Lung (tissue), 12 donors: Measurements from ENCODE around the gene KDM2B. TPM values are rescaled to one million over a fixed set of nuclear protein-coding genes. Genes with fewer than 3 reads are reported as not detected.
"Not testable (repeated sequence)": the region's sequence is repeated elsewhere in the genome, so short reads cannot be mapped to it uniquely, and the experiment has no call there.

Experiments
- ATAC-seq: fragments of 200-7000 bp; cut with Tn5 transposase; one replicate; pipeline ENCODE4 v1.9.1; 2020; ENCODE audit warnings: moderate number of reproducible peaks; ENCODE audit not compliant: insufficient read depth, low FRiP score
- DNase-seq, 3 donors: peaks; one replicate each; pipeline ENCODE4 v3.0.0-alpha.2; 2013 to 2017
- H3K27ac ChIP-seq, 2 donors: one replicate each; pipeline ENCODE4 v1.5.1; 2013; ENCODE audit warnings: mild to moderate bottlenecking in 2 of 2, moderate library complexity in 2 of 2, control low read depth in 1 of 2, inconsistent platforms in 1 of 2, low read depth in 1 of 2, low read length in 1 of 2
- H3K27me3 ChIP-seq, 3 donors: one replicate each; pipeline ENCODE4 v1.5.1; 2013; ENCODE audit warnings: low read length in 2 of 3; ENCODE audit not compliant: control insufficient read depth in 3 of 3, insufficient read depth in 3 of 3
- H3K36me3 ChIP-seq, 4 donors: one replicate each; pipeline ENCODE4 v1.5.1; 2013; ENCODE audit warnings: low read length in 4 of 4, mild to moderate bottlenecking in 1 of 4, moderate library complexity in 1 of 4; ENCODE audit not compliant: control insufficient read depth in 4 of 4, insufficient read depth in 4 of 4
- H3K4me1 ChIP-seq, 5 donors: one replicate each; pipeline ENCODE4 v1.5.1; 2013; ENCODE audit warnings: low read length in 5 of 5, mild to moderate bottlenecking in 2 of 5, moderate library complexity in 1 of 5; ENCODE audit not compliant: control insufficient read depth in 5 of 5, insufficient read depth in 5 of 5
- H3K4me3 ChIP-seq: one replicate; pipeline ENCODE4 v1.5.1; 2013; ENCODE audit warnings: mild to moderate bottlenecking, control low read depth, moderate library complexity
- H3K9ac ChIP-seq, 2 donors: one replicate each; pipeline ENCODE4 v1.5.1; 2013; ENCODE audit warnings: low read length in 2 of 2, control low read depth in 1 of 2; ENCODE audit not compliant: insufficient read depth in 1 of 2
- H3K9me3 ChIP-seq, 4 donors: one replicate each; pipeline ENCODE4 v1.5.1; 2013; ENCODE audit warnings: low read length in 3 of 4, mild to moderate bottlenecking in 1 of 4, moderate library complexity in 1 of 4; ENCODE audit not compliant: control insufficient read depth in 4 of 4, insufficient read depth in 3 of 4
- CTCF ChIP-seq: IDR thresholded peaks from 2 replicates; pipeline ENCODE4 v1.5.1; 2012; ENCODE audit warnings: mild to moderate bottlenecking; ENCODE audit errors: control extremely low read depth, extremely low read depth
- WGBS, 2 donors: extraction: QIAGEN DNeasy Blood & Tissue Kit; methylation state at CpG; one replicate each; pipeline ENCODE4 v1.1.7; 2013; 5-methylcytosine and 5-hydroxymethylcytosine counted together
- polyA plus RNA-seq, 2 donors: library from polyadenylated mRNA; stranded (reverse); fragments of 200-250 nt; gene quantifications; one replicate each; pipeline ENCODE4 v1.2.1, GENCODE V29; 2013
- total RNA-seq, 2 donors: library from RNA; depleted of rRNA in 1 of 2; stranded (reverse); fragments of >200 nt in 1 of 2; gene quantifications; one replicate each; pipeline ENCODE4 v1.2.1, GENCODE V29; 2014 to 2021
- donor health status: control.
- donor health status: control.
- donor health status: Bipolar disorder and iron deficiency.
- donor health status: healthy.
- donor health status: DM: yes; HTN: yes; CAD: no.

KDM2B gene
- total and polyA plus RNA-seq, 4 donors = 13.8 to 44.5 (median 24.6) TPM

DNA sequence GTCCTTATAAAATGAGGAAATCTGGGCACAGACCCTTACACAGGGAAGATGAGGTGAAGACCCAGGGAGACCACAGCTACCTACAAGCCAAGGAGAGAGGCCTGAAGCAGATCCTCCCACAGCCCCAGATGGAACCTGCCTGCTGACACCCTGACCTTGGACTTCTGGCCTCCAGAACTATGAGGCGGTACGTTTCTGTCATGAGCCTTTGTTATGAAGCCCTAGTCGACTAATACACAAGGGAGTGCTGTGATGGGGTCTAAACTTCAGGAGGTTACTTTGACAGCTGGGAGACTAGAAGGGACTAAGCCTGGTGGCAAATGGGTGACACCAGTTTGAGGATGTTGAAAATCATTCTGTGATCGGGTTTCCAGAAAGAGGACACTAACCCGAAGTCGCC is 95.9 kb downstream of the KDM2B start:
- H3K27ac ChIP-seq = no peak overlapping the region
- H3K9me3 ChIP-seq = no peaks in the 10 kb centered on the region
- no peak for TF ChIP-seq CTCF
- no peak overlapping the region for H3K9ac ChIP-seq
- WGBS, 2 donors = 93 to 96% methylated on average over 6 of the region's 6 CpGs
- DNase-seq (no peak), ATAC-seq (no peak)
- H3K36me3 ChIP-seq = peaks cover 0 to 2% (median 0%) of the 10 kb centered on the region in 4 donors
- no peak overlapping the region for H3K4me3 ChIP-seq
- H3K4me1 ChIP-seq = peaks cover 0 to 2% (median 0%) of the 10 kb centered on the region in 5 donors
- H3K27me3 ChIP-seq = no peaks in the 10 kb centered on the region

DNA sequence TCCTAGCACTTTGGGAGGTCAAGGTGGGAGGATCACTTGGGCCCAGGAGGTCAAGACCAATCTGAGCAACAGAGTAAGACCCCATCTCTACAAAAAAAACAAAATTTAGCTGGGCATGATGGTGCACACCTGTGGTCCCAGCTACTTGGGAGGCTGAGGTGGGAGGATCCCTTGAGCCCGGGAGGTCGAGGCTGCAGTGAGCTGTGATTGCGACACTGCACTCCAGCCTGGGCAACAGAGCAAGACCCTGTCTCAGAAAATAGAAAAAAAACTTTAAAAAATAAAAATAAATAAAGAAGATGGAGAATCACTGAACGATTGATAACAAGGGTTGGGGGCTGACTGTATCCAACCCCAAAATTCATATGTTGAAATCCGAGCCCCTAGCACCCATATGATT is 96.3 kb downstream of the KDM2B start:
- H3K4me3 ChIP-seq, H3K4me1 ChIP-seq, DNase-seq, H3K36me3 ChIP-seq, H3K9me3 ChIP-seq, H3K27me3 ChIP-seq, H3K27ac ChIP-seq, ATAC-seq, H3K9ac ChIP-seq: not testable (repeated sequence)
- WGBS, 2 donors = 93 to 95% methylated on average over 5 of the region's 5 CpGs

DNA sequence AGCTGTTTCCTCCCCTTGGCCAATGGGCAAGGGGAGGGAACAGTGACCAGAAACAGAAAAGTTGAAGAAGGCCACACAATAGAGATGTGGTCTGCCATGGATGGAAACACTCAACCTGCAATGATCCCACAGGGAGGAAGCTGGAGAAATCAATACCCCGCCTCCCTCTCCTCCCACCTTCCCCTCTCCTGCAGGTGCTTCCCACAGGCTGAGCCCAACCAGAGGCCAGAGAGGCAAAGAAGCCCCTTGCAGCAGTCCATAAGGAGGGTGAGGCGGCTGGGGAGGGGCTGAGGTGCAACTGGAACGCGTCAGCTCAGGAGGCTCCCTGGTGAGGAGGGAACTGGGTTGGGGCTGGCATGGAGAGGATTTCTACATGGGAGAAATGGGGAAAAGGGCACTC is 96.9 kb downstream of the KDM2B start:
- no peak for ATAC-seq
- Histone ChIP-seq H3K9ac (no peak overlapping the region), H3K27me3 (no peaks in the 10 kb centered on the region), H3K4me1 (peaks cover 0 to 2% (median 0%) of the 10 kb centered on the region in 5 donors), H3K36me3 (no peaks in the 10 kb centered on the region), H3K27ac (no peak overlapping the region), H3K9me3 (no peaks in the 10 kb centered on the region), H3K4me3 (no peak overlapping the region)
- TF ChIP-seq CTCF = no peak
- no peak for DNase-seq
- 92 to 94% methylated on average over 4 of the region's 4 CpGs for WGBS, 2 donors

GRCh38 chr12:121476477-121476876 is 104.3 kb downstream of the KDM2B start:
- 88 to 90% methylated on average over 3 of the region's 3 CpGs for WGBS, 2 donors
- no peaks in the 10 kb centered on the region for H3K36me3 ChIP-seq
- no peaks in the 10 kb centered on the region for H3K27me3 ChIP-seq
- ATAC-seq = no peak
- no peak overlapping the region for H3K4me3 ChIP-seq
- H3K9ac ChIP-seq = no peak overlapping the region
- no peaks in the 10 kb centered on the region for H3K9me3 ChIP-seq
- no peak for DNase-seq
- no peak overlapping the region for H3K27ac ChIP-seq
- H3K4me1 ChIP-seq = peaks cover 0 to 6% (median under 1%) of the 10 kb centered on the region in 5 donors
- no peak for TF ChIP-seq CTCF
